Mononuclear cell (primary cell): Measurements from ENCODE around the gene CRTAP. TPM values are rescaled to one million over a fixed set of nuclear protein-coding genes. Genes with fewer than 3 reads are reported as not detected.
"Not testable (repeated sequence)": the region's sequence is repeated elsewhere in the genome, so short reads cannot be mapped to it uniquely, and the experiment has no call there.

ENCODE experiments used
- H3K27me3 ChIP-seq: 2 replicates; pipeline ENCODE4 v1.6.0; 2011; ENCODE audit warnings: low read length, control low read depth; ENCODE audit not compliant: insufficient read depth
- H3K4me1 ChIP-seq: 2 replicates; pipeline ENCODE4 v1.5.1; 2011; ENCODE audit warnings: mild to moderate bottlenecking, low read length, control low read depth; ENCODE audit not compliant: insufficient read depth
- H3K4me3 ChIP-seq: 2 replicates; pipeline ENCODE4 v1.5.1; 2011; ENCODE audit warnings: mild to moderate bottlenecking, low read length, moderate library complexity
- H3K9me3 ChIP-seq: 2 replicates; pipeline ENCODE4 v1.5.1; 2011; ENCODE audit warnings: low read depth, mild to moderate bottlenecking, control low read depth, low read length
- total RNA-seq: library from RNA; depleted of rRNA; stranded (reverse); fragments of >200 nt; gene quantifications from one replicate; pipeline ENCODE4 v1.2.3, GENCODE V29; 2012

The CRTAP gene
- total RNA-seq, 1 donor = 102 TPM

DNA sequence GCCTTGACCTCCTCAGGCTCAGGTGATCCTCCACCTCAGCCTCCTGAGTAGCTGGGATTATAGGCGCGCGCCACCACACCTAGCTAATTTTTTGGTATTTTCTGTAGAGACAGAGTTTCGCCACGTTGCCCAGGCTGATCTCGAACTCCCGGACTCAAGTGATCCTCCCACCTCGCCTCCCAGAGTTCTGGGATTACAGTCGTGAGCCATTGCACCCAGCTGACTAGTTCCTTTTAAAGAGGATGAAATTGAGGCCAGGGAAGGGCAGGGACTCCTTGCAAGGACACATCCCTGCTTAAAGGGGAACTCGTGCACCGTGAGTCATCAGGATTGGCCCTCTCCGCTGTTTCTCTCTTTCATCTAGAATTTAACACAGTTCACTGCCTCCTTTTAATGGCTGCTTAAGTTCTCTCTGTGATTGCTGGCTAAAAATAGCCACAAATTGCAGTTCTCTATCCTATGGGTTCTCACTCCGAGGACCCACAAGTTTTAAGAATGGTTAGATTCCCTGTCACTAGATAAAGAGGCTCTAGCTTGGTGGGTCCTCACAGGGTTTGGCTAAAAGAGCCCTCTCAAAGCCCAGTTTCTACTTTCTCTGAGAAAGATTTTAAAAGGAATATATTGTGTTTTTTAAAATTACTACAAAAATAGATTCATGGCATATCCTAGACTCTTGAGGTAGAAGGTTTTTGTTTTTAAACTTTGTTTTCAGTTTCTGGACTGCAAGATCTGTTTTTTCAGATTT is 1.4 kb downstream of the CRTAP start:
- H3K9me3 ChIP-seq = no peaks in the 10 kb centered on the region
- H3K4me3 ChIP-seq = peak overlapping the region; percentile 83
- no peaks in the 10 kb centered on the region for H3K27me3 ChIP-seq
- H3K4me1 ChIP-seq = peaks cover 46% of the 10 kb centered on the region

DNA sequence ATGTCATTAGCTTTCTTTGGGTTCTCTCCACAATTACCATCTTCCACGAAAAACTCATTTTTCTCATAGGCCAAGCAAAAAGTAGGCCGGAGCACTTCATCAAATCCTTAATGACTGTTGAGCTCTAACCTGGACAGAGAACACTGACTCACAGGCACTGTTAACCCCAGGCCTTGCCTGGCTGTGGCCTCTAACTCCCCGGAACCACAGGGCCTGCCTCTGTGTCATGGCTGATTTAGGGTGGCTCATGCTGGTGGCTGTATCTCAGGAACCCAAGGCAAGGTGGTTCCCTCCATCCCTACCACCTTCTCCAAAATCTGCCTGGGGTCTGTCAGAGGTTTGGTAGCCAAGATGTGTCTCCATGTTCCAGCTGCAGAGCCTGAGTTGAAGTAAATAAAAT is 3.6 kb downstream of the CRTAP start:
- Histone ChIP-seq H3K4me1 (peaks cover 45% of the 10 kb centered on the region), H3K4me3 (no peak overlapping the region), H3K27me3 (no peaks in the 10 kb centered on the region), H3K9me3 (no peaks in the 10 kb centered on the region)

DNA sequence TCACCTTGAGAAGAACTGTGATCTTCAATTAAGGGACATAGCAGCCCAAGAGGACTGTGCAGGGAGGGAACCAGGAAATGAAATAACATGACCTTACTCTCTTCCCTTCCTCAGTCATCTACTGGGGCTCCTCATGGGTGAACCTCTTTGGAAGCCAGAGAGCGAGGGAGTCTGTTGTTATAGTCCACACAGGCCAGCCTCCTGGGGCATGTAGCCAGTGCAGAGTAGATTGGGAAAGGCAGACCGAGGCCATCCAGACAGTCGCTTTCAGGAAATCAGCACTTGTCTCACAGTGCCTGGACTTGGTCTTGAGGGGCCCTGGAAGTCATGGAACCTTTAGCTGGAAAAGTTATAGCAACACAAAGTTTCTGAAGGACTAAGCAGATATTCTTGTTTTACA is 6.1 kb downstream of the CRTAP start:
- H3K4me3 ChIP-seq = no peak overlapping the region
- H3K9me3 ChIP-seq = no peaks in the 10 kb centered on the region
- peaks cover 34% of the 10 kb centered on the region for H3K4me1 ChIP-seq
- H3K27me3 ChIP-seq = no peaks in the 10 kb centered on the region

DNA sequence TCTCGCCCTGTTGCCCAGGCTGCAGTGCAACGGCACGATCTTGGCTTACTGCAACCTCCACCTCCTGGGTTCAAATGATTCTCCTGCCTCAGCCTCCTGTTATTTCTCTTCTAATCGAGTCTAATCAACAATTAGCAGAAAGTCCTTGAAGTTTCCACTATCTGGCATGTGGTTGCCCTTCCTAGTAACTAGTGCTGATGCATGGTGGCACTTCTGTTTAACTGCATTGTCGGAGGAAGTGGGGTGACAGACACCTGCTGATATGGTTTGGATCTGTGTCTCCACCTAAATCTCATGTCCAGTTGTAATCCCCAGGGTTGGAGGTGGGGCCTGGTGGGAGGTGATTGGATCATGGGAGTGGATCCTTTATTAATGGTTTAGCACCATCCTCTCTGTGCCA is 9.2 kb downstream of the CRTAP start:
- Histone ChIP-seq H3K27me3 (no peaks in the 10 kb centered on the region), H3K4me1 (peaks cover 16% of the 10 kb centered on the region), H3K4me3 (no peak overlapping the region), H3K9me3 (no peaks in the 10 kb centered on the region)

DNA sequence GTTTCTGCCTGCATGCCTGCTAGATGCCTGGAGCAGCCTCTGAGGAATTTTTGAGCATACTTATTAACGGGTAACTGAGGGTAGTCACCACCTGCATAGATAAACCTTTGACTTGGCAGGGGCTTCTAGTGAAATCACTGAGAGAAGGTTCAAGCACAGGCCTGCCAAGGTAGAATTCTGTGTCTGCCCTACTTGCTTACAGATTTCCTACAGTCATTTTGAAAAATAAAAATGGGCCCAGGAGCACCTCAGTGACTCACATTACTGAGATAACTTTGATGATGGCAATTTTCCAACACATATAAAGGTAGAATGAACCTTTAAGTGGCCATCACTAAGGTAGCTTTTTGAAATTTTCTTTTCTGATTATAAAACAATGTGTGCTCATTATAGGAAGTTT is 10.8 kb downstream of the CRTAP start:
- Histone ChIP-seq H3K9me3 (no peaks in the 10 kb centered on the region), H3K4me1 (peaks cover 16% of the 10 kb centered on the region), H3K4me3 (no peak overlapping the region), H3K27me3 (no peaks in the 10 kb centered on the region)

DNA sequence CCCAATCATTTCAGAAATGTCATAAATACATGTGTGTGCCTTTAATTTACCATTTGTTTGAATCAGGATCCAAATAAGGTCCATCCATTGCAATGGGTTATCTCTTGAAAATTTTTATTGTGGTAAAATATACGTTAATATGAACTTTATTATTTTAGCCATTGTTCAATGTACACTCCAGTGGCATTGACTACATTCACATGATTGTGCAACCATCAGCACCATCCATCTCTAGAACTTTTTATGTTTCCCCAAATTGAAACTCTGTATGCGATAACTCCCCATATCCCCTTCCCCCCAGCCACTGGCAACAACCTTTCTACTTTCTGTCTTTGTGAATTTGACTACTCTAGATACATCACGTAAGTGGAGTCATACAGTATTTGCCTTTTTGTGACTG is 12.0 kb downstream of the CRTAP start:
- no peak overlapping the region for H3K4me3 ChIP-seq
- peaks cover 16% of the 10 kb centered on the region for H3K4me1 ChIP-seq
- no peaks in the 10 kb centered on the region for H3K9me3 ChIP-seq
- no peaks in the 10 kb centered on the region for H3K27me3 ChIP-seq

DNA sequence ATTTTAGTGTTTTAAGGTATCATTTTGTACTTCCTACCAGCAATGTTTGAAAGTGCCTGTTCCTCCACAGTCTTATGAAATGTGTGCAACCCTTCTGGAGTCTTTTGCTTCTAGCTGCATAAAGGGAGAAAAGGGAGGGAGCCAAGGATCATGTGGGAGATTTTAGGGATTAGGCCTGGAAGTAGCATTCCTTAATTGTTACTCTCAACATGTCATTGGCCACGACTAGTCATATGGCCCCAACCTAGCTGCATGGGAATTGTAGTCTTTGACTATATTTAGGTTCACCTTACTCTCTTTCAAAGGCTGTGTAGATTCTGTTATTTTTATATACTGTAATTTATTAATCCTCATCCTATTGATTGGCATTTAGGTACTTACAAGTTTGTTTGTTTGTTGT is 14.9 kb downstream of the CRTAP start:
- H3K4me1 ChIP-seq = no peaks in the 10 kb centered on the region
- H3K9me3 ChIP-seq = no peaks in the 10 kb centered on the region
- H3K4me3 ChIP-seq = no peak overlapping the region
- H3K27me3 ChIP-seq = no peaks in the 10 kb centered on the region

DNA sequence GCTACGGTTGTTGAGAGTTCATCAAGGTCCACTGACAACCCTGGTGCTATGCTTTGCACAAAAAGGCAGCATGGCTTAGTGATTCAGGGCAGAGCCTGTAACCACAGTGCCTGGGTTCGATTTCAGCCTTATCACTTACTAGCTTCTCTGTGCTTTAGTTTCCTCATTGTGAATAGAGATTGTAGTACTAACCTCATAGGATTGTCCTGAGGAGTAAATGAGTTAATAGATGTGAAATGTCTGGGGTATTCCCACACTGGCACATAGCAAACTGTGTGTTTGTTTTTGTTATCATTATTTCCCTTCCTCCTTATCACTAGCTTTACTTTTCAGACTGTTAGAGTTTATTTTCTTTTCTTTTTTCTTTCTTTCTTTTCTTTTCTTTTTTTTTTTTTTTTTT is 16.3 kb downstream of the CRTAP start:
- no peaks in the 10 kb centered on the region for H3K27me3 ChIP-seq
- no peaks in the 10 kb centered on the region for H3K9me3 ChIP-seq
- no peak overlapping the region for H3K4me3 ChIP-seq
- H3K4me1 ChIP-seq = no peaks in the 10 kb centered on the region

DNA sequence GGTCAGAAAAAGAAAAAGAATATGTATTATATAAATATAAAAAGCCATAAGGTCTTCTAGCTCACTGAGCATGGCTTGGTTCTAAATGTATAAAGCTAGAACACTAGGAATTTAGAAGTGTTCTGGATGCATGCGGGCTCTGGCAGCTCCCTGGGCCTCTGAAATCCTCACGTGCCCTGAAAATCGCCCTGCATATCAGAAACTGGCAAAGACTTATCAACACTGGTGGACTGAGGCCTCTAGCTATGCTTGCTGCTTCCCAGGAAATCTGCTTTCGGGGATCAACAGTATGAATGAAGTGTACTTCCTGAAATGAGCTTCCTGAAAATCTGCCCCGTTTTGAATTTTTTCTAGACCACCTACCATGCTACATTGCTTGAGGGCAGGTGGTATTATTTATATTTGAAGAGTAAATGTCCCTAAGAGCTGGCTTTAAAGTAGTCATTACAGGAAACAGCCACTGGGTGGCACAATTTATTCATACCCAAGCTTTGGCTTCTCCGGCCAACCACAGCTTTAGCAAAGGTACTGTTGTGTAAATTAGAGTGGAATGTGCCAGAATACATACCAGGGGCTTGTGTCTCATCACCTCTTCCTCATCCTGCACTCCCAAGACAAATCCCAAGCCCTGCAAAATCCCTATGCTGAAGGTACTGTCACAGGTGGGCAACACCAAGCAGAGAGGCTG is 17.7 kb downstream of the CRTAP start:
- Histone ChIP-seq H3K9me3 (no peaks in the 10 kb centered on the region), H3K27me3 (no peaks in the 10 kb centered on the region), H3K4me1 (no peaks in the 10 kb centered on the region), H3K4me3 (no peak overlapping the region)

DNA sequence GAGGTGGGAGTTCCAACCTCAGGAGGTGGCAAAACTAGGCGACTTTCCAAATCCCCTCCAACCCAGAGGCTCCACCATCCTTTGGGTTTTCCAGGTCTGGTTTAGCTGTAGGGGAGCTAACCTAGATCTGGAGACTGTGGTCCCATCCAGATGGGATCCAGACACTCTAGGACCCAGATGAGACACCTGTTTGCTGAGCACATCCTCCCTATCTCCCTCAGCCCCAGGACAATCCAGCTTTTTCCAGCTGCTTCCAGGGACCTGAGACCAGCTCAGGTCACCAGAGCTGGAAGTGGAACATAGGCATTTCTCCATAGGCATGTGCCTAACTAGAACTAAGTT is 18.2 kb downstream of the CRTAP start:
- no peak overlapping the region for H3K4me3 ChIP-seq
- no peaks in the 10 kb centered on the region for H3K9me3 ChIP-seq
- H3K27me3 ChIP-seq = no peaks in the 10 kb centered on the region
- H3K4me1 ChIP-seq = no peaks in the 10 kb centered on the region

DNA sequence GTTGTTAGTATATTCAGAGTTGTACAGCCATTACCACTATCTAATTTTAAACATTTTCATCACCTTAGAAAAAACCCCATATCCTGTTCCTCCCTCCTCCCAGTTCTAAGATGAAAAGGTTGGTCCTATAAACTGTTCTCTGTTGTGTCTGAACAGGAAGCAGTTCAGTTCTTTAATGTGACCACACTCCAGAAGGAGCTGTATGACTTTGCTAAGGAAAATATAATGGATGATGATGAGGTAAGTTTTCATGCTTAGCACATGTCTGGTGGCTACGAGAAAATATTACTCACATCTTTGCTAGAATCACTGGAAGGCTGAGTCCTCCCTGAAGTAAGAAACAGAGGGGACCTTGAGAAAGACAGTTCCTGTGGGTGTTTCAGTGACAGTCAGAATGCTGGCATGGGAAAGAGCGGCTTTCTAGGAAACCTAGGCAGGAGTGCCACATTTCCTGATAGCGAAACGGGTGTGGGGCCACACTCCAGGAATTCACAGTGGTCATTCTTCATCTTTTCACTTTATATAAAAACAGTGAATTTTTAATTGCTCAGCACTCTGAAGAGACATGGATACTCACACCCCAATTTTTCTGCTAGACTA is 20.3 kb downstream of the CRTAP start:
- Histone ChIP-seq H3K9me3 (no peaks in the 10 kb centered on the region), H3K4me3 (no peak overlapping the region), H3K4me1 (no peaks in the 10 kb centered on the region), H3K27me3 (no peaks in the 10 kb centered on the region)

DNA sequence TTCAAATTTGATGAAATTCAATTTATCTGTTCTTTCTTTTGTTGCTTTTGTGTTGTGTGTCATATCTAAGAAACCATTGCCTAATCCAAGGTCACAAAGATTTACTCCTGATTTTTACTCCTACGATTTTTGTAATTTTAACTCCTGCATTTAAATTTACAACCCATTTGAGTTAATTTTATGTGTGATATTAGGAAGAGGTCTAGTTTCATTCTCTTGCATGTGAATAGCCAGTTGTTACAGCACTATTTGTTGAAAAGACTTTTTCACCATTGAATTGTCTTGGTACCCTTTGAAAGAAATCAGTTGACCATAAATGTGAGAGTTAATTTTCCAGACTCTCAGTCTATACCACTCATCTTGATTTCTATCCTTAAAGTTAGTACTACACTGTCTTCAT is 23.9 kb downstream of the CRTAP start:
- Histone ChIP-seq H3K9me3 (no peaks in the 10 kb centered on the region), H3K4me1 (no peaks in the 10 kb centered on the region), H3K27me3 (no peaks in the 10 kb centered on the region), H3K4me3 (no peak overlapping the region)

DNA sequence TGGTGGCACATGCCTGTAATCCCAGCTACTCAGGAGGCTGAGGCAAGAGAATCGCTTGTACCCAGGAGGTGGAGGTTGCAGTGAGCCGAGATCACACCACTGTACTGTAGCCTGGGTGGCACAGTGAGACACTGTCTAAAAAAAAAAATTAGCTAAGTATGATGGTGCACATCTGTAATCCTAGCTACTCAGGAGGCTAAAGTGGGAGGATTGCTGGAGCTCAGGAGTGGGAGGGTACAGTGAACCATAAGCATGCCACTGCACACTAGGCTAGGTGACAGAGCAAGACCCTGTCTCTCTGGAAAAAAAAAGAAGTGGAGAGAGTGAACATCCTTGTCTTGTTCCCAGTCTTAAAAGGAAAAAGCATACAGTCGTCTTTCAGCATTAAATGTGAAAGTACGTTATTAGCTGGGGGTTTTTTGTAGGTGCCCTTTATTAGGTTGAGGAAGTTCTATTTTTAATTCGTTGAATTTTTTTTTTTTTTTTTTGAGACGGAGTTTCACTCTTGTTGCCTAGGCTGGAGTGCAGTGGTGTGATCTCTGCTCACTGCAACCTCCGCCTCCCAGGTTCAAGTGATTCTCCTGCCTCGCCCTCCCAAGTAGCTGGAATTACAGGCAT is 25.3 kb downstream of the CRTAP start:
- H3K4me1 ChIP-seq, H3K27me3 ChIP-seq, H3K4me3 ChIP-seq, H3K9me3 ChIP-seq: not testable (repeated sequence)

DNA sequence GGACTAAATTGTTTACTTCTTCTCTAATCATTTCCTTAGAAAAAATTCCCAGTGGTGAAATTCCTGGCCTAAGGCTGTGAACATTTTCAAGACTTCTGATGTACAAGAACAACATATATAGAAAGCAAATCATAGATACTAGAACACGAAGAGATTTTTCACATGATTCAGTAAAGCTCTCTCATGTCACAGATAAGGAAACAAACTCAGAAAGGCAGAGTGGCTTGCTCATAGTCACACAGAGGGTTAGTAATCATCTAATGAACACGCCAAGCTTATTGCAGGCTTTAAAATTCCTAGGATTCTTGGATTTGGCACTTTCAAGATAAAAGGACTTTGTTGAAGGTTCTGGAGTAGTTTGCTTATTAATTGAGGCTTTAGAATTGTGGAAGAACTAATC is 26.2 kb downstream of the CRTAP start:
- H3K27me3 ChIP-seq = no peaks in the 10 kb centered on the region
- H3K9me3 ChIP-seq = no peaks in the 10 kb centered on the region
- no peaks in the 10 kb centered on the region for H3K4me1 ChIP-seq
- H3K4me3 ChIP-seq = no peak overlapping the region

DNA sequence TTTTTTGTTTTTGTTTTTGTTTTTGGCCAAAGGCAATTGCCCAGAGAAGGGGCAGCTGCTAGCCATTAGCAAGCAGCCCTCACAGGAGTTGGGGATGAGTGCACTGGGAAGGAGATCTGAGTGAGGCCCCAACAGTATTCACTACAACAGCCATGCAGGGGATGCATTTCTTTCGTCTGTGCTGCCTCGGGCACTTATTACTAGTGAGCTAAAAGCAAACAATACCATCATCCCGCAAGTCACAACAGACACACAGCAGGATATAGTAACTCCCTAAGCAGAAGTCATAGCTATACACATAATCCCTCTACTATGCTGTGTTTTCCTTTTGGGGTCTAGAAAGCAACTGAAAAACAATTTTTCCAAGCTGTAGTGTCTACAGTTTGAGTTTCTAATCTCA is 27.2 kb downstream of the CRTAP start:
- Histone ChIP-seq H3K4me3 (no peak overlapping the region), H3K4me1 (no peaks in the 10 kb centered on the region), H3K9me3 (no peaks in the 10 kb centered on the region), H3K27me3 (no peaks in the 10 kb centered on the region)
